WTC11 (cell line): ENCODE results near the gene SLC44A2. TPM values are rescaled to one million over a fixed set of nuclear protein-coding genes. Genes with fewer than 3 reads are reported as not detected.

Source experiments
- TCF7 ChIP-seq: sonication (generic); formaldehyde crosslinking; IDR thresholded peaks from 2 replicates; pipeline ENCODE4 v1.8.0; 2022; ENCODE audit warnings: mild to moderate bottlenecking, low read depth, missing genetic modification reagents, moderate library complexity
- ZNF532 ChIP-seq: fragments of 250-450 bp; sonication (Bioruptor Pico); IDR thresholded peaks from 2 replicates; pipeline ENCODE4 v1.9.0; 2021; ENCODE audit warnings: mild to moderate bottlenecking, borderline replicate concordance
- total RNA-seq: library from RNA; stranded (reverse); gene quantifications from 3 replicates; pipeline ENCODE4 v1.2.3, GENCODE V29; 2021

SLC44A2 gene
- total RNA-seq, 1 experiment from 2014 or later: 109 TPM

- no peak for TF ChIP-seq ZNF532 (CRISPR knock-in tag)
- TF ChIP-seq TCF7 (CRISPR knock-in tag): no peak
Observed at GRCh38 chr19:10692673-10693264, 67.4 kb downstream of the SLC44A2 start (continued).

Other genes starting within 250 kb of the SLC44A2 start
- gene TYK2, start 245.0 kb upstream of the SLC44A2 start, total RNA-seq: 63.8 to 66.4 TPM (median 65.1 TPM) in 3 replicates
- 163 to 204 TPM (median 164 TPM) in 3 replicates for gene CDC37, start 222.0 kb upstream of the SLC44A2 start, total RNA-seq
- gene PDE4A, start 205.0 kb upstream of the SLC44A2 start, total RNA-seq: 5.3 to 5.9 TPM (median 5.8 TPM) in 3 replicates
- 65.1 to 74.9 TPM (median 68.7 TPM) in 3 replicates for gene KEAP1, start 122.2 kb upstream of the SLC44A2 start, total RNA-seq
- gene S1PR5, start 108.1 kb upstream of the SLC44A2 start, total RNA-seq: 3.8 to 5.4 TPM (median 4.1 TPM) in 3 replicates
- 50.3 to 59.4 TPM (median 53.8 TPM) in 3 replicates for gene ATG4D, start 81.6 kb upstream of the SLC44A2 start, total RNA-seq
- gene KRI1, start 59.5 kb upstream of the SLC44A2 start, total RNA-seq: 43.6 to 50.9 TPM (median 49.3 TPM) in 3 replicates
- 2.1 to 3.3 TPM (median 2.5 TPM) in 3 replicates for gene CDKN2D, start 56.6 kb upstream of the SLC44A2 start, total RNA-seq
- 127 to 176 TPM (median 174 TPM) in 3 replicates for gene AP1M2, start 38.2 kb upstream of the SLC44A2 start, total RNA-seq
- gene ILF3, start 28.8 kb downstream of the SLC44A2 start, total RNA-seq: 626 to 659 TPM (median 656 TPM) in 3 replicates
- 67.6 to 72.6 TPM (median 69.6 TPM) in 3 replicates for gene QTRT1, start 75.9 kb downstream of the SLC44A2 start, total RNA-seq
- 120 to 131 TPM (median 123 TPM) in 3 replicates for gene DNM2, start 92.5 kb downstream of the SLC44A2 start, total RNA-seq
- gene TMED1, start 210.7 kb downstream of the SLC44A2 start, total RNA-seq: 28.5 to 40.9 TPM (median 40.6 TPM) in 3 replicates
- 0.23 TPM in 1 of 3 replicates, not detected in the others for gene C19orf38, start 222.9 kb downstream of the SLC44A2 start, total RNA-seq
- 125 to 126 TPM (median 126 TPM) in 3 replicates for gene CARM1, start 246.0 kb downstream of the SLC44A2 start, total RNA-seq